Upper lobe of left lung (tissue), 6 donors: ENCODE measurements around the gene PI4K2B. TPM values are rescaled to one million over a fixed set of nuclear protein-coding genes. Genes with fewer than 3 reads are reported as not detected.

ENCODE experiments used
- ATAC-seq, 2 donors: fragments of 200-7000 bp; cut with Tn5 transposase; one replicate each; pipeline ENCODE4 v1.9.1; 2022; ENCODE audit warnings: mild to moderate bottlenecking in 2 of 2, moderate library complexity in 2 of 2; ENCODE audit not compliant: low FRiP score in 2 of 2
- DNase-seq, 2 donors: peaks; one replicate each; pipeline ENCODE4 v3.0.0-alpha.2; 2019 to 2020
- H3K27ac ChIP-seq, 4 donors: fragments of 200-600 bp; sonication (generic); one replicate each; pipeline ENCODE4 v1.5.1; 2016 to 2019
- H3K27me3 ChIP-seq, 4 donors: fragments of 200-600 bp; sonication (generic); one replicate each; pipeline ENCODE4 v1.5.1; 2017 to 2019
- H3K36me3 ChIP-seq, 4 donors: fragments of 200-600 bp; sonication (generic); one replicate each; pipeline ENCODE4 v1.5.1; 2016 to 2019
- H3K4me1 ChIP-seq, 4 donors: fragments of 200-600 bp; sonication (generic); one replicate each; pipeline ENCODE4 v1.5.1; 2018 to 2019
- H3K4me3 ChIP-seq, 4 donors: fragments of 200-600 bp; sonication (generic); one replicate each; pipeline ENCODE4 v1.5.1; 2017 to 2019; ENCODE audit warnings: mild to moderate bottlenecking in 2 of 4, moderate library complexity in 1 of 4
- H3K9me3 ChIP-seq, 4 donors: fragments of 200-600 bp; sonication (generic); one replicate each; pipeline ENCODE4 v1.5.1; 2018 to 2019
- CTCF ChIP-seq, 6 experiments: fragments of 450-650 bp in 4 of 6; fragments of 200-600 bp in 2 of 6; sonication (generic) in 2 of 6; IDR thresholded peaks; one replicate each; pipeline ENCODE4 v1.5.1; 2016 to 2019; ENCODE audit warnings: antibody characterized with exemption in 6 of 6
- EP300 ChIP-seq, 4 donors: sonication (generic); formaldehyde crosslinking; IDR thresholded peaks; one replicate each; pipeline ENCODE4 v1.5.1; 2017; ENCODE audit warnings: antibody characterized with exemption in 4 of 4, control low read depth in 2 of 4
- POLR2A ChIP-seq, 4 donors: fragments of 450-650 bp; IDR thresholded peaks; one replicate each; pipeline ENCODE4 v1.5.1; 2016 to 2017; ENCODE audit warnings: antibody characterized with exemption in 4 of 4, mild to moderate bottlenecking in 2 of 4
- POLR2AphosphoS5 ChIP-seq, 2 donors: sonication (generic); formaldehyde crosslinking; IDR thresholded peaks; one replicate each; pipeline ENCODE4 v1.5.1; 2017; ENCODE audit warnings: antibody characterized with exemption in 2 of 2
- WGBS, 2 donors: methylation state at CpG; one replicate each; pipeline ENCODE4 v1.1.5; 2017 to 2018; 5-methylcytosine and 5-hydroxymethylcytosine counted together
- total RNA-seq, 6 donors: library from RNA; depleted of rRNA in 4 of 6; stranded (reverse); fragments of >200 nt in 4 of 6; gene quantifications; one replicate each; pipeline versions ENCODE4 v1.1.0 to v1.2.1, GENCODE V29; 2016 to 2021
- donor health status: DM: no; HTN: no; CAD: no; lungs with moderate emphysema.
- donor health status: DM: no; HTN: yes; CAD: no; lungs with severe emphysema.

Gene PI4K2B
- total RNA-seq, 6 donors from 2014 or later = 17.7 to 54.8 (median 23.7) TPM

- no peak overlapping the region for H3K27ac ChIP-seq
- peaks cover 8 to 14% (median 8%) of the 10 kb centered on the region in 4 donors for H3K4me1 ChIP-seq
- no peak for TF ChIP-seq CTCF (IDR thresholded peaks at IDR 0.05)
- no peak for TF ChIP-seq POLR2A (IDR thresholded peaks at IDR 0.05)
- TF ChIP-seq EP300 (IDR thresholded peaks at IDR 0.05) = no peak
- DNase-seq (no peak), ATAC-seq (no peak)
- no peaks in the 10 kb centered on the region for H3K9me3 ChIP-seq
- WGBS, 2 donors = 73 to 79% methylated on average over 4 of the region's 4 CpGs
- no peak overlapping the region for H3K4me3 ChIP-seq
- H3K27me3 ChIP-seq = no peaks in the 10 kb centered on the region
- H3K36me3 ChIP-seq = peaks cover 0 to 1% (median under 1%) of the 10 kb centered on the region in 4 donors
These were observed 76.4 kb downstream of the PI4K2B start for GRCh38 chr4:25310066-25310802.

- DNase-seq (no peak), ATAC-seq (no peak)
- TF ChIP-seq POLR2AphosphoS5 (IDR thresholded peaks at IDR 0.05) (no peak), EP300 (IDR thresholded peaks at IDR 0.05) (no peak), POLR2A (IDR thresholded peaks at IDR 0.05) (no peak), CTCF (IDR thresholded peaks at IDR 0.05) (no peak)
- Histone ChIP-seq H3K27ac (no peak overlapping the region), H3K4me3 (no peak overlapping the region), H3K27me3 (no peaks in the 10 kb centered on the region), H3K4me1 (peaks cover 8 to 14% (median 8%) of the 10 kb centered on the region in 4 donors), H3K36me3 (peaks cover 0 to 7% (median 4%) of the 10 kb centered on the region in 4 donors), H3K9me3 (no peaks in the 10 kb centered on the region)
- 64 to 73% methylated on average over 1 of the region's 1 CpG for WGBS, 2 donors
These were observed 77.0 kb downstream of the PI4K2B start for GRCh38 chr4:25310803-25311166.

DNA sequence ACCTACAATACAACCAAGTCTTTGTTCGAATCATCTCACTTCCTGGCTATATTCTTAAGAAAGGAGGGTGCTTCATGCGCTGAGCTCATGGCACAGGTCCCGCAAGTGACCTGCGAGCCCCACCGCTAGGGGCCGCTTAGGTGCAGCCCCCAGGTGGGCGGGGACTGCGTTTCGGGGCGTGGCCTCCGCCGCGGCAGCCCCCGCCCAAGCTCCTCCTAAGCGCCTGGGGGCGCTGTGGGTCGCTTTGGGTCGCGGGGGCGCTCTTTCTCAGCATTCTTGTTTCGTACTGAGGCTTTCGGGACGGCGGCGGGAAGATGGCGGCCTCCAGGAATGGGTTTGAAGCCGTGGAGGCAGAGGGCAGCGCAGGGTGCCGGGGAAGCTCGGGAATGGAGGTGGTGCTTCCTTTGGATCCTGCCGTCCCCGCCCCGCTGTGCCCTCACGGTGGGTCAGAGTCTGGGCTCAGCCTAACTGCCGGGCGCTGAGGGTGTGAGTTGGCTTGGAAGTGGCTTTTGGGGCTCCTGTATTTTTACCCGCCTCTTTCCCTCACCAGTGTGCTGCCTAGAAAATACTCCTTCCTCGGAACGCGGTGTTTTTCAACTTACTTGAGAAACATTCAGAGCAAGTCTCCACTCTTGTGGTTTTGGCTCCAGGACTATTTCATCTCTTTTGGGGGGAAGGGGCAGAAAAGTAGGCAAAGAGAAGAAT lies 78.8 kb downstream of the PI4K2B start, which contains the start of gene ZCCHC4:
ZCCHC4 (plus strand) TSS at position 279 of the 705 bp plus-strand sequence; CDS start at position 315, 36 bp downstream.
- peak within 1 kb of the TSS; percentile 56 to 87 (median 80) for H3K4me3 ChIP-seq
- WGBS, 2 donors = 0 to 3% methylated on average over 13 to 40 of the region's 40 CpGs

GRCh38 chr4:25313201-25313895 lies 79.5 kb downstream of the PI4K2B start:
- H3K4me1 ChIP-seq = peaks cover 8 to 14% (median 8%) of the 10 kb centered on the region in 4 donors
- peaks cover 0 to 13% (median 9%) of the 10 kb centered on the region in 4 donors for H3K36me3 ChIP-seq
- TF ChIP-seq CTCF (IDR thresholded peaks at IDR 0.05) (no peak), POLR2AphosphoS5 (IDR thresholded peaks at IDR 0.05) (no peak), POLR2A (IDR thresholded peaks at IDR 0.05) (no peak), EP300 (IDR thresholded peaks at IDR 0.05) (no peak)
- H3K27me3 ChIP-seq = no peaks in the 10 kb centered on the region
- ATAC-seq (no peak), DNase-seq (peak in 1 of 2 donors; percentile 49)
- no peaks in the 10 kb centered on the region for H3K9me3 ChIP-seq
- H3K4me3 ChIP-seq = peak overlapping the region; percentile 56 to 87 (median 80)
- H3K27ac ChIP-seq = peak overlapping the region; percentile 59 to 88 (median 80)
- 20 to 21% methylated on average over 23 of the region's 23 CpGs for WGBS, 2 donors

More for the DNA sequence above, 78.8 kb downstream of the PI4K2B start, which contains the start of gene ZCCHC4:
- TF ChIP-seq POLR2AphosphoS5 (IDR thresholded peaks at IDR 0.05) (peak in 1 of 2 donors; percentile 73), CTCF (IDR thresholded peaks at IDR 0.05) (peak; percentile 94 to 99 (median 96)), EP300 (IDR thresholded peaks at IDR 0.05) (no peak), POLR2A (IDR thresholded peaks at IDR 0.05) (peak in 2 of 4 donors; percentile 41 to 64)
- Histone ChIP-seq H3K36me3 (peaks cover 0 to 13% (median 9%) of the 10 kb centered on the region in 4 donors), H3K27me3 (no peaks in the 10 kb centered on the region), H3K9me3 (no peaks in the 10 kb centered on the region), H3K27ac (peak within 1 kb of the TSS; percentile 59 to 88 (median 80)), H3K4me1 (peaks cover 8 to 14% (median 8%) of the 10 kb centered on the region in 4 donors)
- ATAC-seq (peak; percentile 100), DNase-seq (peak; percentile 92 to 97)
